HG02798 (cell line): ENCODE data around the gene MLX.
"Not testable (repeated sequence)": the region's sequence is repeated elsewhere in the genome, so short reads cannot be mapped to it uniquely, and the experiment has no call there.

ENCODE experiments used
- ATAC-seq: cut with Tn5 transposase; IDR thresholded peaks from one replicate; pipeline ENCODE4 v1.9.1; 2021; ENCODE audit warnings: mild to moderate bottlenecking; ENCODE audit not compliant: unreplicated experiment, poor library complexity

The MLX gene

GRCh38 chr17:42554250-42555121 is 12.4 kb upstream of the MLX start:
- ATAC-seq = peak; percentile 81

- no peak for ATAC-seq
Observed at GRCh38 chr17:42555122-42555622, 11.7 kb upstream of the MLX start.

GRCh38 chr17:42555961-42556617 is 10.8 kb upstream of the MLX start:
- not testable (repeated sequence) for ATAC-seq

- ATAC-seq = no peak
Observed at GRCh38 chr17:42559075-42559474, 7.8 kb upstream of the MLX start.

- ATAC-seq = no peak
Observed at GRCh38 chr17:42560246-42560645, 6.7 kb upstream of the MLX start.

GRCh38 chr17:42561897-42562387 is 5.0 kb upstream of the MLX start, which contains the start of gene COASY:
COASY (plus strand) TSS chr17:42562148; CDS start chr17:42562623, 475 bp downstream.
- peak; percentile 64 for ATAC-seq

GRCh38 chr17:42562388-42563142 is 4.3 kb upstream of the MLX start:
- ATAC-seq = no peak

GRCh38 chr17:42563143-42563509 is 3.8 kb upstream of the MLX start:
- no peak for ATAC-seq

GRCh38 chr17:42563543-42563942 is 3.4 kb upstream of the MLX start:
- no peak for ATAC-seq

- no peak for ATAC-seq
Observed at GRCh38 chr17:42563950-42564349, 3.0 kb upstream of the MLX start.

- ATAC-seq = no peak
Observed at GRCh38 chr17:42564815-42565522, 1.9 kb upstream of the MLX start.

GRCh38 chr17:42565523-42566214 is 1.2 kb upstream of the MLX start:
- no peak for ATAC-seq

- no peak for ATAC-seq
Observed at GRCh38 chr17:42566215-42566882, 551 bp upstream of the MLX start.

GRCh38 chr17:42568341-42569111 is 1.6 kb downstream of the MLX start:
- ATAC-seq = no peak

GRCh38 chr17:42571435-42572225 is 4.7 kb downstream of the MLX start:
- ATAC-seq = no peak

- ATAC-seq = no peak
Observed at GRCh38 chr17:42573095-42573494, 6.2 kb downstream of the MLX start.

GRCh38 chr17:42574463-42574862 is 7.6 kb downstream of the MLX start:
- ATAC-seq = no peak
